ENCODE measurements around the gene CES1. TPM values are rescaled to one million over a fixed set of nuclear protein-coding genes. Genes with fewer than 3 reads are reported as not detected.

Gene CES1
- total RNA-seq, 1 experiment from 2014 or later, result 625 TPM

- Histone ChIP-seq H3K4me3 (ENCODE audit: low read depth, low read length, poor library complexity, severe bottlenecking) (no peak overlapping the region), H3K27ac (ENCODE audit: low read depth, low read length, poor library complexity, severe bottlenecking) (no peak overlapping the region), H3K36me3 (ENCODE audit: insufficient read depth, low read length, poor library complexity, severe bottlenecking) (no peaks in the 10 kb centered on the region), H3K9me3 (ENCODE audit: low read depth, low read length, poor library complexity, severe bottlenecking) (no peaks in the 10 kb centered on the region), H3K4me1 (ENCODE audit: insufficient read depth, low read length, poor library complexity, severe bottlenecking) (no peaks in the 10 kb centered on the region), H3K27me3 (replicated peaks; ENCODE audit: insufficient read depth, low read depth, low read length, poor library complexity) (peaks cover 4% of the 10 kb centered on the region)
- DNase-seq (ENCODE audit: low spot score), result no peak
- ChIA-PET POLR2A (ENCODE audit: low non-redundant PET) (no interaction called here), CTCF (no interaction called here)
- TF ChIP-seq CTCF (conservative IDR thresholded peaks at IDR 0.05; ENCODE audit: low read depth, low read length), result no peak
- TF ChIP-seq EZH2 (IDR thresholded peaks at IDR 0.05; ENCODE audit: borderline replicate concordance, low read depth, low read length, poor library complexity, severe bottlenecking), result no peak
- intact Hi-C loops (cut with micrococcal nuclease; ENCODE audit: unreplicated experiment), result no loop called here
- BruUV-seq (replicated peaks), result no TSS peak
Measured at GRCh38 chr16:55778757-55779156, 54.1 kb downstream of the CES1 start.

GRCh38 chr16:55775857-55776256, 57.0 kb downstream of the CES1 start:
- H3K4me3 ChIP-seq (ENCODE audit: low read depth, low read length, poor library complexity, severe bottlenecking), result no peak overlapping the region
- H3K27me3 ChIP-seq (replicated peaks; ENCODE audit: insufficient read depth, low read depth, low read length, poor library complexity), result no peaks in the 10 kb centered on the region
- no TSS peak for BruUV-seq (replicated peaks)
- intact Hi-C loops (cut with micrococcal nuclease; ENCODE audit: unreplicated experiment), result no loop called here
- TF ChIP-seq CTCF (conservative IDR thresholded peaks at IDR 0.05; ENCODE audit: low read depth, low read length) (no peak), EZH2 (IDR thresholded peaks at IDR 0.05; ENCODE audit: borderline replicate concordance, low read depth, low read length, poor library complexity, severe bottlenecking) (no peak)
- ChIA-PET CTCF (no interaction called here), POLR2A (ENCODE audit: low non-redundant PET) (no interaction called here)
- H3K27ac ChIP-seq (ENCODE audit: low read depth, low read length, poor library complexity, severe bottlenecking), result no peak overlapping the region
- no peak for DNase-seq (ENCODE audit: low spot score)
- no peaks in the 10 kb centered on the region for H3K9me3 ChIP-seq (ENCODE audit: low read depth, low read length, poor library complexity, severe bottlenecking)
- H3K4me1 ChIP-seq (ENCODE audit: insufficient read depth, low read length, poor library complexity, severe bottlenecking), result no peaks in the 10 kb centered on the region
- no peaks in the 10 kb centered on the region for H3K36me3 ChIP-seq (ENCODE audit: insufficient read depth, low read length, poor library complexity, severe bottlenecking)

GRCh38 chr16:55773859-55774549, 58.9 kb downstream of the CES1 start:
- no peak overlapping the region for H3K27ac ChIP-seq (ENCODE audit: low read depth, low read length, poor library complexity, severe bottlenecking)
- ChIA-PET POLR2A (ENCODE audit: low non-redundant PET) (no interaction called here), CTCF (no interaction called here)
- no peak overlapping the region for H3K4me3 ChIP-seq (ENCODE audit: low read depth, low read length, poor library complexity, severe bottlenecking)
- no peaks in the 10 kb centered on the region for H3K4me1 ChIP-seq (ENCODE audit: insufficient read depth, low read length, poor library complexity, severe bottlenecking)
- intact Hi-C loops (cut with micrococcal nuclease; ENCODE audit: unreplicated experiment), result no loop called here
- H3K9me3 ChIP-seq (ENCODE audit: low read depth, low read length, poor library complexity, severe bottlenecking), result no peaks in the 10 kb centered on the region
- BruUV-seq (replicated peaks), result no TSS peak
- no peaks in the 10 kb centered on the region for H3K27me3 ChIP-seq (replicated peaks; ENCODE audit: insufficient read depth, low read depth, low read length, poor library complexity)
- H3K36me3 ChIP-seq (ENCODE audit: insufficient read depth, low read length, poor library complexity, severe bottlenecking), result no peaks in the 10 kb centered on the region
- DNase-seq (ENCODE audit: low spot score), result no peak
- no peak for TF ChIP-seq CTCF (conservative IDR thresholded peaks at IDR 0.05; ENCODE audit: low read depth, low read length)
- TF ChIP-seq EZH2 (IDR thresholded peaks at IDR 0.05; ENCODE audit: borderline replicate concordance, low read depth, low read length, poor library complexity, severe bottlenecking), result no peak
